MM.1S (cell line): ENCODE results near the gene CNGB1.

Source experiments
- CTCF ChIP-seq: fragments of 300-600 bp; sonication (generic); IDR thresholded peaks from 2 replicates; pipeline ENCODE4 v1.5.1; 2016; ENCODE audit warnings: antibody characterized with exemption, low read length, mixed read lengths
- EZH2 ChIP-seq: fragments of 300-600 bp; sonication (generic); optimal IDR thresholded peaks from 2 replicates; pipeline ENCODE3; 2017; ENCODE audit warnings: low read depth, mild to moderate bottlenecking, antibody characterized with exemption, low read length, mixed read lengths
- EZH2phosphoT487 ChIP-seq: fragments of 300-600 bp; sonication (generic); IDR thresholded peaks from 2 replicates; pipeline ENCODE4 v1.6.1; 2018; ENCODE audit warnings: antibody characterized with exemption, low read length

- no peak for TF ChIP-seq CTCF
- TF ChIP-seq EZH2: no peak
- no peak for TF ChIP-seq EZH2phosphoT487
Observed at GRCh38 chr16:57995721-57996405, 24.9 kb upstream of the CNGB1 start.
